Stimulated activated naive CD8-positive, alpha-beta T cell treated with anti-CD3 and anti-CD28 coated beads, Interleukin-15, amount 100 ng/mL, for 72 hours (primary cell): ENCODE data around the gene UPF2.

Source experiments
- ATAC-seq: fragments of 150-1000 bp; cut with Tn5 transposase; 2 replicates; pipeline ENCODE4 v1.10.0; 2021; ENCODE audit warnings: mild to moderate bottlenecking, moderate library complexity
- DNase-seq, 2 donors: peaks; one replicate each; pipeline ENCODE4 v3.0.0; 2021 to 2022
- H3K27ac Mint-ChIP-seq, 2 donors: one replicate each; pipeline ENCODE4 v1.8.0; 2022; ENCODE audit warnings: mild to moderate bottlenecking in 2 of 2, mixed read lengths in 2 of 2, moderate library complexity in 2 of 2
- H3K27me3 Mint-ChIP-seq: one replicate; pipeline ENCODE4 v1.8.0; 2022; ENCODE audit warnings: mixed read lengths
- H3K4me1 Mint-ChIP-seq: one replicate; pipeline ENCODE4 v1.8.0; 2022; ENCODE audit warnings: mild to moderate bottlenecking, mixed read lengths
- H3K4me3 Mint-ChIP-seq, 2 donors: one replicate each; pipeline ENCODE4 v1.8.0; 2022; ENCODE audit warnings: mild to moderate bottlenecking in 2 of 2, mixed read lengths in 2 of 2, moderate library complexity in 1 of 2
- H3K9me3 Mint-ChIP-seq, 2 donors: one replicate each; pipeline ENCODE4 v1.8.0; 2022; ENCODE audit warnings: mixed read lengths in 2 of 2

Gene UPF2

DNA sequence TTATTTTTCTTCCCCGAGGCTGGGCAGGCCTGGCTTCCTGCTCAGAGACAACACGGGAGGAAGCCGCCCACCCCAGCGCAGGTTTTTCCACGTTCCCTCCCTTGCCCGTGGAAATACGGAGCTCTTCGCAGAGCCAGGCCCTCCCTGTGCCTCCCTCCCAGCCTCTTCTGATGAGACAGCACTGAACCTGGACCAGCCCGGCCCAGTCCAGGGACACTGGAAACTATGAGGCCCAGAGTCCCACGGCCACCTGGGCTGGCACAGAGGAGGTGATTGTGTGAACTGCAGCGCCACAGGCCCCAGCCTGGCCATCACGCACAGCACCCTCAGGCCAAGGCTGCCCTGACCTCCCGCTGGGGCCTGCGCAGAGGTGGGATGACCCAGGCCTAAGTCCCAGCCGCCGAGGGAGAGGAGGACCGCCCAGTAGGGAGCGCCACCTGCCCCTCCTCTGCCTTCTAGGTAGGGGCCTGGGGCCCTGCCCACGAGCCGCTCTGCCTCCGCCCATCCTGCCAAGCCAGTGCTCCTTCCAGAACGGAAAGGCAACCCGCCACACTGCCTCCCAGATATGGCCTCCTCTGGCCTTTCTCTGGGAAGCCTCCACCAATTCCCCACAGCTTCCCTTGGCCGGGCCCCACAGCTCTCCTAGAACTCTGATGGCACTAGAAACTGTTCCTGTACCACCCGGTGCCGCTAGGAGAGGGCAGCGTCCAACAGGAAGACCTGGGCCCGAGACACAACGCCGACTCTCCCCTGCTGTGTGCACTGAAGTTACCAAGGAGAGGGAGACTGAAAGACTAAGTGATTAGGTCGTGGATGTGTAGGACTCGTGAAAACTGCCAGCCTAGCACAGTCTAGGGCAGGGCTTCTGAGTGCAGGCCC, 162.2 kb downstream of the UPF2 start:
- Mint-ChIP-seq H3K4me1 (peaks cover 4% of the 10 kb centered on the region), H3K27me3 (peaks cover 17% of the 10 kb centered on the region), H3K9me3 (no peaks in the 10 kb centered on the region), H3K27ac (peak overlapping the region in 1 of 2 donors; percentile 86), H3K4me3 (no peak overlapping the region)
- ATAC-seq (peak; percentile 42), DNase-seq (no peak)

DNA sequence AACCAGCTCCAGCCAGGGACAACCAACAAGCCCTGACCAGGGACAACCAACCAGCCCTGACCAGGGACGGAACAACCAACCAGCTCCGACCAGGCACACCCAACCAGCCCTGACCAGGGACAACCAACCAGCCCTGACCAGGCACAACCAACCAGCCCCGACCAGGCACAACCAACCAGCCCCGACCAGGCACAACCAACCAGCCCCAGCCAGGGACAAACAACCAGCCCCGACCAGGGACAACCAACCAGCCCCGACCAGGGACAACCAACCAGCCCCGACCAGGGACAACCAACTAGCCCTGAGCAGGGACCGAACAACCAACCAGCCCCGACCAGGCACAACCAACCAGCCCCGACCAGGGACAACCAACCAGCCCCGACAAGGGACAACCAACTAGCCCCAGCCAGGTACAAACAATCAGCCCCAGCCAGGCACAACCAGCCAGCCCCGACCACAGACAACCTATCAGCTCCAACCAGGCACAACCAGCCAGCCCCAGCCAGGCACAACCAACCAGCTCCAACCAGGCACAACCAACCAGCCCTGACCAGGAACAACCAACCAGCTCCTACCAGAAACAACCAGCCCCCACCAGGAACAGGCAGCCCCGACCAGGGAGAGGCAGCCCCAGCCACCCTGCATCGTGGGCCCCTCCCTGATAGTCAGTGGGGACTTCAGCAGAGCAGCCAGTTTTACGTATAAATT, 163.1 kb downstream of the UPF2 start:
- ATAC-seq (no peak), DNase-seq (no peak)
- Mint-ChIP-seq H3K4me3 (no peak overlapping the region), H3K27me3 (peaks cover 20% of the 10 kb centered on the region), H3K27ac (peak overlapping the region; percentile 74 to 87), H3K4me1 (peaks cover 13% of the 10 kb centered on the region), H3K9me3 (no peaks in the 10 kb centered on the region)

DNA sequence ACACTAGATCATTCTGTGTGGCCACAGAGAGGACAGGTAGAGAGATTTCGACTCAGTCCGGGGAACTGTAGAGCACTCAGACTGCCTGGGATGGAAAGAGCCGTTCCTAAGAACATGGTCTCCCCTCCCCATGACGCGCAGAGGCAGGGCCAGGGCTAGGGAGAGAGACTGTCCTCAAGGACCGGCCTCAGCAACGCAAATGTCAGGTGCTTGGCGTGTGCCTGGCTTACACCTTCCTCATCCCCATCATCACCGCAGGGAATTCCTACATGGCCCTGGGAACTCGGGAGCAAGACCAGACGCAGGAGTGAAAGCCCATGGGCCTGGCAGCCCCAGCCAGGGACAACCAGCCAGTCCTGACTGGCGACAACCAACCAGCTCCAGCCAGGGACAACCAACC, 163.8 kb downstream of the UPF2 start:
- no peaks in the 10 kb centered on the region for H3K9me3 Mint-ChIP-seq
- H3K4me3 Mint-ChIP-seq: no peak overlapping the region
- ATAC-seq (no peak), DNase-seq (no peak)
- no peak overlapping the region for H3K27ac Mint-ChIP-seq
- peaks cover 20% of the 10 kb centered on the region for H3K27me3 Mint-ChIP-seq
- peaks cover 19% of the 10 kb centered on the region for H3K4me1 Mint-ChIP-seq

DNA sequence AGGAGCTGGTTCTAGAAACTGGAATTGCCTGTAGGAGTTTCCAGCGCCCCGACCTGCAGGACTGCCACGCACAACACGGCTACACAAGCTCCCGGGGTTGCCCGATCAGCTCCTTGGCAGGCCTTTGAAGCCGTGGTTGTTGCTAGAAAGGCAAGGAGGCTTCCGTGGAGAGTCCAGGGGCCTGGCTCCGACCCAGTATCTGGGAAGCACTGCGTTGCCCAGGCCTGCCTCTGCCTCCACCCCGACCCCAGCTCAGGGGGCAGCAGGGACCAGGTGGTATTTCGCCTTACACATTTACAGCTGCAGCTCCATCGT, 165.1 kb downstream of the UPF2 start:
- Mint-ChIP-seq H3K27ac (no peak overlapping the region), H3K4me3 (no peak overlapping the region), H3K27me3 (peaks cover 29% of the 10 kb centered on the region), H3K9me3 (no peaks in the 10 kb centered on the region), H3K4me1 (peaks cover 19% of the 10 kb centered on the region)
- DNase-seq (no peak), ATAC-seq (no peak)

DNA sequence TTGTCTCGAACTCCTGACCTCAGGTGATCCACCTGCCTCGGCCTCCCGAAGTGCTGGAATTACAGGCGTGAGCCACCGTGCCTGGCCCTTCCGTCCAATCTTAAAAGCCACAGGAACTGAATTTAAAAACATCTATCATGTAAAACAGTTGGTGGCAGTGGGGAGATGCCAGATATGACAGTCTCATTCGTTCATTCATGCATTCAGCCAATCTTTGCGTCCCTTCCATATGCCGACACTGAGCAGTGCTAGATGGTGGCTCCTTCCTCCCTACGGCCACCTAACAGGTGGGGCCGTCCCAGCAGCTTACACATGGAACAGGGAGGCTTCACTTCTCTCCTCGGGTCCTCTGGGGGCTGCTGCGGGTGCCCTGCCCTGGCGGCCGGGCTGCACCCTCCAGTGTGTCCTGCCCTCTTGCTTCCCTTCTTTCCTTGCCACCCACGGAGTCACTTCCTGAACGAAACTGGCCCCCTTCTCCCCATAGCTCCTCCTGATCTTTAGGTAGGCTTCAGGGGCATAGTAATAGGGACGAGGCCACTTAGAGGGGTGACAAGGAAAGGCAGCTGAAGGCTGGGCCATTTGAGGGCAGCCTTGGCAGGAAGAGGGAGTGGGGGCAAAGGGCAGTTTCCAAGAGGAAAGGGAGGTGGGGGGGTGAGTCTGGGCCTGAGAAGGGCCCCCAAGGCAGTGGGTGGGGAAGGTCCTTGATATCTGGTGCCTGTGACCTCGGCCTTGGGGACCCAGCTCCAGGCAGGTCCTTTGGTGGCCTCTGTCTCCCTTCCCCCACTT, 165.6 kb downstream of the UPF2 start:
- no peaks in the 10 kb centered on the region for H3K9me3 Mint-ChIP-seq
- no peak for ATAC-seq
- H3K27me3 Mint-ChIP-seq: peaks cover 31% of the 10 kb centered on the region

DNA sequence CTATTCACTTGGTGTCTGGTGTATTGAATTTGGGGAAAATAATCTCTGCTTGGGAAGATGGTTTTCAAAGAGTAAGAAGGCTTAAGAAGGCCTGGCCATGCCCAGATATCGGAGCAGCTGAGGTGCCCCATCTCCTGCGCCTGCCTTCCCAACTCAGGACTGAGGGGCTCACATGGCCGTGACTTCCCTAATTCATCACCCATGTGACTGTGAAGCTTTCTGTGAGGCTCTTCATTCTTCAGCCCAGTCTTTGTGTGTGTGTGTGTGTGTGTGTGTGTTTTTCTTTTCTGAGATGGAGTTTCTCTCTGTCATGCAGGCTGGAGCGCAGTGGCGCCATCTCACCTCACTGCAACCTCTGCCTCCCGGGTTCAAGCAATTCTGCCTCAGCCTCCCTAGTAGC, 166.3 kb downstream of the UPF2 start:
- H3K9me3 Mint-ChIP-seq: no peaks in the 10 kb centered on the region
- no peak overlapping the region for H3K27ac Mint-ChIP-seq
- H3K27me3 Mint-ChIP-seq: peaks cover 38% of the 10 kb centered on the region
- no peak overlapping the region for H3K4me3 Mint-ChIP-seq
- DNase-seq (no peak), ATAC-seq (no peak)
- H3K4me1 Mint-ChIP-seq: peaks cover 25% of the 10 kb centered on the region

More for the DNA sequence above, 165.6 kb downstream of the UPF2 start:
- DNase-seq: no peak
- Mint-ChIP-seq H3K27ac (no peak overlapping the region), H3K4me3 (no peak overlapping the region), H3K4me1 (peaks cover 19% of the 10 kb centered on the region)

DNA sequence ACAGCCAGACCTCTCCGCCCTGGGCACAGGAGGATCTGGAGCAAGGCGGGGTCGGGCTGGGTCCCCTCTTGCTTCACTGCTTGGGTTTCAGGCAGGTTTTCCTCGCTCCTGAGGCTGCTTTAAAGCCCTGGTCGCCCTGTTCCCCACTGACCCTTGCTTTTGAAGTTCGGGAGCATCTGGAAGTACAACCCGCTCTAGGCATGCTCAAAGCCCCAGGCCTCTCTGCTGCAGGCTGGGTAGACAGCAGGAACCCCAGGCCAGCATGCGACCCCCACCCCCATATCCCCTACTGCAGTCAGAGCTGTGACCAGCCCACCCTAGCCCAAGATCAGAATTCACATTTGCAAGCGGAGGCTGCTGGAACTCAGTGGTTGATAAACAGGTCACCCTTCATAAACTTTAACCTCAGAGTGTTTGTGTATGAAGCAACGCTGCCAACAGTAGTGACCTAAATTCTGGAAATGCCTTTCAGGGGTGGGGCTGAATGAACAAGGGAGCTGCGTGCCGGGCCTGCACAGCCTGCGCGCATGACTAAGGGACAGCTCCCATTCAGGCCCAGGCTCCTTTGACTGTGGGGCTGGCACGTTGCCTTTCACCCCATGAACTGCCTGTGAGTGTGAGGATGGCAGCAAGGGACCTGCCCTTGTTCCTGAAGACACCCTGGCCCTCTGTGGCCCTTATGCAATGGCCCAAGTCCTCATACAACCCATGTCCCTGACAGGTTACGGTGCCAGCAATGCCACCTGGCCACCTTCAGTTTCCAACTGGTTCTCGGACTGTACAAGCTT, 166.9 kb downstream of the UPF2 start:
- no peaks in the 10 kb centered on the region for H3K9me3 Mint-ChIP-seq
- DNase-seq (no peak), ATAC-seq (no peak)
- peaks cover 31% of the 10 kb centered on the region for H3K4me1 Mint-ChIP-seq
- peak overlapping the region in 1 of 2 donors; percentile 31 for H3K4me3 Mint-ChIP-seq
- H3K27me3 Mint-ChIP-seq: peaks cover 44% of the 10 kb centered on the region
- H3K27ac Mint-ChIP-seq: peak overlapping the region in 1 of 2 donors; percentile 80

DNA sequence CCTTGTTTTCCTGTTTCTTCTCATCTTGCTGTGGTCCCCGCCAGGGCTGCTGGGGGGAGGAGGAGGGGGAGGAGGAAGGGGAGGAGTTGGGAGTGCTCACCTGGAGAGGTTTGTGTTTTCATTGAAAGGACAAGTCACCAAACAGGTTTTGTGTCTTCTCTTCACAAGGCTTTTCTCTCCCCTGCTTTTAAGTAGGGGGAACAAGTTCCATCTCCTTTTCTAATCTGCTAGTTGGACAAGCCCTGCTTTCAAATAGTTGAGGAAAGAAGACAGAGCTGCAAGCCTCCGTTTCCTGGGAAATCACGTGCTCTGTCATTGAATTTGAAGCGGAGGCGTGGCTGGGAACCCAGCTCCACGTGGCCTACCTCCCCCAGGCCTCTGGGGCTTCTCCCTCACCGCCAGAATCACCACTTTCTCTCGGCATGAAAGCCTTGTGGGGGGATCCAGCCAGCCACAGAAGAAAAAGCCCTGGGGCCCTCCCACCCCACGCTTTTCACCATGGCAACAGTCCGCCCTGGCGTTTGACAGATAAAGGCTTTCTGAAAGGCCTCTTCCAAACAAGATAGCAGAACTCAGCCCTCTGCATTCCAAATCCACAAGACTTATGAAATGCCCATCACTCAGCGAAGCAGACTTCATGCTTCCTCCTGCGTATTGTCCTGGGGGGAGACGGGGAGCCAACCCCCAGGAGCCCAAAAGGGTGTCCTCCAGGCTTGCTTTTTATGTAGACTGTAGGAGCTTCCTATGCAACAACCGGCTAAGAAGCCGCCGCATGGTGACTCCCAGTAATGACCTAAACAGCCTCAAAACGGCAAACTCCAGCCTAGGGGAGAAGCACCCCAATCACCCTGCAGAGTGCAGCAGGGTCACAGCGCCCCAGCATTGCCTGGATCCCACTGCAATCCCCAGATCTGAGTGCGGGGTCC, 167.8 kb downstream of the UPF2 start:
- H3K27me3 Mint-ChIP-seq: peaks cover 44% of the 10 kb centered on the region
- H3K4me1 Mint-ChIP-seq: peaks cover 34% of the 10 kb centered on the region
- no peaks in the 10 kb centered on the region for H3K9me3 Mint-ChIP-seq
- peak; percentile 67 to 84 for DNase-seq
- H3K4me3 Mint-ChIP-seq: peak overlapping the region; percentile 57 to 76
- peak; percentile 95 for ATAC-seq
- H3K27ac Mint-ChIP-seq: peak overlapping the region in 1 of 2 donors; percentile 67

DNA sequence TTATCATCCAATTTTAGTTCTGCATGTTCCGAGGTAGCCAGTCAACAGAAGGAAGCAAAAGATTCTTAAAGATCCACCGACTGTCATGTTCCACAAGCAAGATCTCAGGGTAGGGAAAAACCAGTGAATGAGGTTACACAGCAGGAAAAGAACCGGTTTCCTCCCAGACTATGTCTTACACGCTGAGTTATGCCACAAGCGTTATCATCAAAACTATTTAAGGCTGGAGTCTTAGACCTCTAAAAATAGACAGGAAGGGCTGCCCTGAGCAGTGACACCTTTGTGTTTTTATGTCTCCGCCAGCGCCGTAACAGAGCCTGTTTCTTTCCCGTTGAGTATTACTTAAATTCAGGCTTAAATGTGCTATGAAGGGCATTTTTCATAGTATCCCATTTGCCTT, 171.1 kb downstream of the UPF2 start:
- Mint-ChIP-seq H3K27ac (no peak overlapping the region), H3K9me3 (no peaks in the 10 kb centered on the region), H3K27me3 (peaks cover 41% of the 10 kb centered on the region), H3K4me1 (peaks cover 34% of the 10 kb centered on the region), H3K4me3 (no peak overlapping the region)
- ATAC-seq (no peak), DNase-seq (no peak)

DNA sequence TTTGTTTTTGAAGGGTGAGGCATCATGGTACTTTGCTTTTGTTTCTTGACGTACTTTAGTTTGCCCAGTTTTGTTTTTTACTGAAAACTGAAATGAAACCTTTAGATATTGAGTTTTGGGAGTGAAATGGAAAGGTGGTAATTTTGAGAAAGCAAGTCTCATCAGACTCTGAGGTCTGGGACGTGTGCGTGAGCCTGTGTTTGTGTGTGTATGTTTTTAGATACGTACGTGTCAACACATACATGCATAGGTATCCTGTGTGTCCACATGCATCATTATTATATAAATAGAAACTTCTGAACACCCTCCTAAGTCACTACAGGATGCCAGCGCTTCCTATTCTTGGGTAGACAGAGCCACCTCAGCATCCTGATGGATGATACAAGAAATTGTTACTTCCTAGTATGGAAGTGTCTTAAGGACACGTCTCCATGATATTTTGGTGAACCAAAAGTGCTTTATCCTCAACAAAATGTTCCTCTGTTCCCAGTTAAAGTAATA, 171.7 kb downstream of the UPF2 start:
- ATAC-seq: no peak
- no peak for DNase-seq
- peaks cover 41% of the 10 kb centered on the region for H3K27me3 Mint-ChIP-seq
- H3K4me1 Mint-ChIP-seq: peaks cover 34% of the 10 kb centered on the region
- no peaks in the 10 kb centered on the region for H3K9me3 Mint-ChIP-seq
- H3K4me3 Mint-ChIP-seq: no peak overlapping the region
- peak overlapping the region in 1 of 2 donors; percentile 27 for H3K27ac Mint-ChIP-seq

DNA sequence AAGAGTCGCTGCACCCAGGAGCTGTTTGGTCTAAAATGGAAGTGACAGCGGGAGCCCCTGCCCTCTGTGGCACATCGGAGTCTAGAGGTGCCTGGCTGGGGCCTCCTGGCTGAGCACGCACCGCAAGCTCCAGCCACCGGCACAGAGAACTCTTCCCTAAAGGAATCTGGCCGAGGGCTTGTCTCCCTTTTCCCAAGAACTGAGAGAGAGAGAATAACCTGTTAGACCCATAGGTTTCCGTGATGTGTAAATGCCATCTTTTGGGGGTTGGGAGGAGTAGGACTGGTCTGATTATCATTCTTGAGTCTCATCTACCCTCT, 172.2 kb downstream of the UPF2 start:
- ATAC-seq: no peak
- DNase-seq: no peak
- peaks cover 41% of the 10 kb centered on the region for H3K27me3 Mint-ChIP-seq
- H3K9me3 Mint-ChIP-seq: no peaks in the 10 kb centered on the region
- H3K4me3 Mint-ChIP-seq: no peak overlapping the region
- no peak overlapping the region for H3K27ac Mint-ChIP-seq
- H3K4me1 Mint-ChIP-seq: peaks cover 34% of the 10 kb centered on the region
